Endodermal cell (in vitro differentiated cells): ENCODE data around the gene FOXO6. TPM values are rescaled to one million over a fixed set of nuclear protein-coding genes. Genes with fewer than 3 reads are reported as not detected.

Source experiments
- DNase-seq: peaks from one replicate; pipeline ENCODE4 v3.0.0-alpha.2; 2017
- H3K27ac ChIP-seq: 2 replicates; pipeline ENCODE4 v1.5.1; 2013; ENCODE audit warnings: mild to moderate bottlenecking, low read depth, low read length, moderate library complexity
- H3K27me3 ChIP-seq: 2 replicates; pipeline ENCODE4 v1.6.1; 2013; ENCODE audit warnings: mild to moderate bottlenecking, low read length, moderate library complexity; ENCODE audit not compliant: insufficient read depth, control insufficient read depth, poor library complexity, severe bottlenecking
- H3K36me3 ChIP-seq: 2 replicates; pipeline ENCODE4 v1.7.0; 2013; ENCODE audit warnings: mild to moderate bottlenecking, low read length, moderate library complexity; ENCODE audit not compliant: control insufficient read depth, insufficient read depth
- H3K4me1 ChIP-seq: one replicate; pipeline ENCODE4 v1.7.0; 2013; ENCODE audit warnings: low read length; ENCODE audit not compliant: control insufficient read depth, insufficient read depth
- H3K4me3 ChIP-seq: 2 replicates; pipeline ENCODE4 v1.5.1; 2013; ENCODE audit warnings: mild to moderate bottlenecking, low read length, moderate library complexity
- H3K9ac ChIP-seq: 2 replicates; pipeline ENCODE4 v1.6.1; 2013; ENCODE audit warnings: mild to moderate bottlenecking, low read length, moderate library complexity; ENCODE audit not compliant: poor library complexity, severe bottlenecking; ENCODE audit errors: extremely low read depth
- H3K9me3 ChIP-seq: 2 replicates; pipeline ENCODE4 v1.6.1; 2013; ENCODE audit warnings: mild to moderate bottlenecking, low read length, moderate library complexity; ENCODE audit not compliant: control insufficient read depth
- H3K27ac Mint-ChIP-seq: 2 replicates; pipeline ENCODE4 v1.8.0; 2020; ENCODE audit warnings: mixed read lengths
- H3K27me3 Mint-ChIP-seq: 2 replicates; pipeline ENCODE4 v1.8.0; 2021; ENCODE audit warnings: mild to moderate bottlenecking, mixed read lengths; ENCODE audit not compliant: insufficient read depth
- H3K36me3 Mint-ChIP-seq: 2 replicates; pipeline ENCODE4 v1.8.0; 2020; ENCODE audit warnings: low read depth, mixed read lengths
- H3K4me1 Mint-ChIP-seq: 2 replicates; pipeline ENCODE4 v1.8.0; 2020; ENCODE audit warnings: mixed read lengths
- H3K4me3 Mint-ChIP-seq: 2 replicates; pipeline ENCODE4 v1.8.0; 2020; ENCODE audit warnings: mild to moderate bottlenecking, moderate library complexity, mixed read lengths
- H3K9me3 Mint-ChIP-seq: 2 replicates; pipeline ENCODE4 v1.8.0; 2020; ENCODE audit warnings: mild to moderate bottlenecking, mixed read lengths
- WGBS, 2 experiments: methylation state at CpG; one replicate each; pipeline versions ENCODE4 v1.1.5 to v1.1.7; 2013; ENCODE audit warnings: missing lambda C conversion rate in 2 of 2, mixed read lengths in 1 of 2; ENCODE audit not compliant: insufficient coverage in 1 of 2, insufficient read length in 1 of 2; 5-methylcytosine and 5-hydroxymethylcytosine counted together
- total RNA-seq, 2 donors: library from RNA; stranded (reverse); fragmentation: NEBNext Ultra II Directional in 1 of 2; extraction: Animal tissue kit (Norgen Biotek cat#: 25700) in 1 of 2; gene quantifications; 2 replicates in 1 of 2; 3 replicates in 1 of 2; pipeline ENCODE4 v1.2.1, GENCODE V29; 2021
- TF ChIP-seq, protein P1 (sequence below): fragments of 200-600 bp; sonication (generic); conservative IDR thresholded peaks from 2 replicates; pipeline ENCODE4 v1.5.0; 2021; ENCODE audit warnings: antibody characterized with exemption, mild to moderate bottlenecking

Gene FOXO6
- total RNA-seq, 2 donors from 2014 or later, result 1.7 to 1.8 TPM

DNA sequence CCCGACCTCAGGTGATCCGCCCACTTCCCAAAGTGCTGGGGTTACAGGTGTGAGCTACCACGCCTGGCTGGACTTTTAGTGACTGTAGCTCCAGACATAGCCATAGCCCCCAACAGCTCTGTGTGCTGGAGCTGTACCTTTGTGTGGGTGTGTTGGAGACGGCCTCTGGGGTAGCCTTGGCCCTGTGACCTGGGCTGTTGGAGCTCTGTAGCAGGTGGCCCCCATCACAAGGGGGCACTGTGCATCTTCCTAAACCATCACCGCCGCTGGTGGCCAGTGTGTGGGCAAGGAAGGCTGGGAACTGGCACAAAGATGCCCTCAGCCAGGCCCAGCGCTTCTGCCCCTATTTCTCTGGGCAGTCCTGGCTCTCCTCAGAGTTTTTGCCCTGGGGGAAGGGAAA lies 38.4 kb upstream of the FOXO6 start:
- TF ChIP-seq, protein P1, sequence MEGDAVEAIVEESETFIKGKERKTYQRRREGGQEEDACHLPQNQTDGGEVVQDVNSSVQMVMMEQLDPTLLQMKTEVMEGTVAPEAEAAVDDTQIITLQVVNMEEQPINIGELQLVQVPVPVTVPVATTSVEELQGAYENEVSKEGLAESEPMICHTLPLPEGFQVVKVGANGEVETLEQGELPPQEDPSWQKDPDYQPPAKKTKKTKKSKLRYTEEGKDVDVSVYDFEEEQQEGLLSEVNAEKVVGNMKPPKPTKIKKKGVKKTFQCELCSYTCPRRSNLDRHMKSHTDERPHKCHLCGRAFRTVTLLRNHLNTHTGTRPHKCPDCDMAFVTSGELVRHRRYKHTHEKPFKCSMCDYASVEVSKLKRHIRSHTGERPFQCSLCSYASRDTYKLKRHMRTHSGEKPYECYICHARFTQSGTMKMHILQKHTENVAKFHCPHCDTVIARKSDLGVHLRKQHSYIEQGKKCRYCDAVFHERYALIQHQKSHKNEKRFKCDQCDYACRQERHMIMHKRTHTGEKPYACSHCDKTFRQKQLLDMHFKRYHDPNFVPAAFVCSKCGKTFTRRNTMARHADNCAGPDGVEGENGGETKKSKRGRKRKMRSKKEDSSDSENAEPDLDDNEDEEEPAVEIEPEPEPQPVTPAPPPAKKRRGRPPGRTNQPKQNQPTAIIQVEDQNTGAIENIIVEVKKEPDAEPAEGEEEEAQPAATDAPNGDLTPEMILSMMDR, result peak; percentile 91
- 40 to 53% methylated on average over 1 to 7 of the region's 7 CpGs for WGBS, 2 experiments
- no peaks in the 10 kb centered on the region for H3K36me3 Mint-ChIP-seq

DNA sequence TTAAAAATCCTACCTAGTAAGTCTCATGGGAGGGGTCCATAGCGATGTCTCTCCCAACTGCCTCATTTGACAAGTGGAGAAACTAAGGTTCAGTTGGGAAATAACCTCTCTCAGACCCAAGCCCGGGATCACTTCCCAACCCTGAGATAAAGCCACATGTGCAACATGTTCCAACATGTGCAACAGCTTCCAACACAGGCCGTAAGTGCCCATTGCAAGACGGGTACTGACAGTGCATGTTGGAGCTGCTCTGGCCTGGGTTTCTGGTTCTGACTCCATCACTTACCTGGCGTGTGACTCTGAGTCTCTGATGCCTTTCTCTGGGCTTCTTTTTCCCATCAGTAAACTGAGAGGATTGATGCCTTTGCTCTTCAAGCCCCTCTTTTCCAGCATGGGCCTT lies 38.0 kb upstream of the FOXO6 start:
- Histone ChIP-seq H3K27me3 (no peaks in the 10 kb centered on the region), H3K9me3 (no peaks in the 10 kb centered on the region), H3K4me3 (no peak overlapping the region), H3K36me3 (no peaks in the 10 kb centered on the region), H3K4me1 (no peaks in the 10 kb centered on the region), H3K27ac (no peak overlapping the region), H3K9ac (no peak overlapping the region)
- Mint-ChIP-seq H3K4me3 (no peak overlapping the region), H3K36me3 (no peaks in the 10 kb centered on the region), H3K4me1 (peaks cover 7% of the 10 kb centered on the region), H3K9me3 (no peaks in the 10 kb centered on the region), H3K27ac (no peak overlapping the region), H3K27me3 (peaks cover 3% of the 10 kb centered on the region)
- WGBS, 2 experiments, result 83 to 90% methylated on average over 5 of the region's 5 CpGs
- DNase-seq, result no peak
- TF ChIP-seq, protein P1, result no peak

More for the DNA sequence above, 38.4 kb upstream of the FOXO6 start:
- H3K27me3 ChIP-seq, result no peaks in the 10 kb centered on the region
- H3K27ac ChIP-seq, result no peak overlapping the region
- Mint-ChIP-seq H3K4me1 (peaks cover 7% of the 10 kb centered on the region), H3K9me3 (no peaks in the 10 kb centered on the region), H3K4me3 (no peak overlapping the region), H3K27ac (no peak overlapping the region), H3K27me3 (peaks cover 3% of the 10 kb centered on the region)
- H3K36me3 ChIP-seq, result no peaks in the 10 kb centered on the region
- DNase-seq, result peak; percentile 93
- no peak overlapping the region for H3K4me3 ChIP-seq
- no peaks in the 10 kb centered on the region for H3K4me1 ChIP-seq
- H3K9me3 ChIP-seq, result no peaks in the 10 kb centered on the region
- H3K9ac ChIP-seq, result no peak overlapping the region

DNA sequence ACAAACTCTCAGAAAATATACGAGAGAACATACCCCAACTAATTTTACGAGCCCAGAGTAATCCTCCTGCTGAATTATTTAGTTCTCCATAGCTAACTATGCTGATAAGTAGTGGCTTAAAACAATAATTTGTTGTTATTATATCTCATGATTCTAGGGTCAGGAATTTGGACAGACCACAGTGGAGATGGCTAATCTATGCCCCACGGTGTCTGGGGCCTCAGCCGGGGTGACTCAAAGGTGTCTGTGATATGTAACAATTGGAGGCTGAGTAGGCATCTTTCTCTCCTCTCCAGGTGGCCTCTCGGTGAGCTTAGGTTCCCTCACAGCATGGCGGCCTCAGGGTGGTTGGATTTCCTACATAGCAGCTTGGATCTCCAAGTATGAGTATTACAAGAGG lies 35.4 kb upstream of the FOXO6 start:
- WGBS, 2 experiments, result 91 to 95% methylated on average over 4 to 6 of the region's 6 CpGs
- H3K36me3 Mint-ChIP-seq, result no peaks in the 10 kb centered on the region
- no peak for DNase-seq
- no peaks in the 10 kb centered on the region for H3K9me3 ChIP-seq
- TF ChIP-seq, protein P1, result no peak
- no peaks in the 10 kb centered on the region for H3K4me1 Mint-ChIP-seq
- H3K4me3 ChIP-seq, result no peak overlapping the region
- H3K27ac ChIP-seq, result no peak overlapping the region
- no peaks in the 10 kb centered on the region for H3K4me1 ChIP-seq
- H3K4me3 Mint-ChIP-seq, result no peak overlapping the region
- H3K9me3 Mint-ChIP-seq, result no peaks in the 10 kb centered on the region
- peaks cover 3% of the 10 kb centered on the region for H3K27me3 Mint-ChIP-seq
- H3K9ac ChIP-seq, result no peak overlapping the region
- no peak overlapping the region for H3K27ac Mint-ChIP-seq
- H3K36me3 ChIP-seq, result no peaks in the 10 kb centered on the region
- no peaks in the 10 kb centered on the region for H3K27me3 ChIP-seq
